ENCODE measurements around the gene DMP1. TPM values are rescaled to one million over a fixed set of nuclear protein-coding genes. Genes with fewer than 3 reads are reported as not detected.

DMP1 gene
- total and polyA plus RNA-seq, 2 of the 8 experiments (the other 6 are each of a cell fraction or from before 2014, with no cell fraction given): 0.05 to 0.17 TPM

DNA sequence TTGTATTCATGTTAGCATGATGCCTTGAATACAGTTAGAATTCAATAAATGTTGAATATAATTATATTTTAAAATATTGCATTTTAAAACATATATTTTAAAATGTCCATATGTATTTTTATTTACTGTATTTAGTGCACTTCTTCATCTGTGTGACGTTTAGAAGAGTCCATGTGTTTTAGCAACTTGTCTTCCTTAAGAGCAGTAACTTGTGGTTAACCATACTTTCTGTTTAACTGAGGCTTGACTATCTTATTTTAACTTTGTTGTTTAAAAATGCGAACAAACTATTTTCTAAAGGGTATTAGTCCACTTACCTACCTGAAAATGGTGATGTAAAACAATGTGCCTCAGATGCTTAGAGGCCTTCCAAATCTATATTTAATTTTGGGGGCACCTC, 858 bp downstream of the DMP1 start:
- no peak overlapping the region for H2AK5ac ChIP-seq (ENCODE audit: low read depth, low read length)

More for the DNA sequence above, 858 bp downstream of the DMP1 start:
- Histone ChIP-seq H3K23ac (ENCODE audit: insufficient read length) (no peak overlapping the region), H3K14ac (ENCODE audit: insufficient read length) (no peak overlapping the region), H2AFZ (ENCODE audit: low read length) (no peak overlapping the region), H3K79me2 (ENCODE audit: control insufficient read depth in 1 of 2, insufficient read depth in 2 of 2, low read length in 2 of 2) (no peaks in the 10 kb centered on the region), H3K27me3 (replicated peaks in 1 of 4; ENCODE audit: control insufficient read depth in 3 of 4, extremely low read depth in 1 of 4, insufficient read depth in 3 of 4, low read length in 3 of 4) (no peaks in the 10 kb centered on the region), H3K4me2 (ENCODE audit: insufficient read depth in 1 of 2, low read depth in 2 of 2, low read length in 2 of 2) (no peak overlapping the region), H3K9me3 (ENCODE audit: insufficient read depth in 2 of 2, low read depth in 1 of 2, low read length in 1 of 2) (no peaks in the 10 kb centered on the region), H3K9ac (replicated peaks in 1 of 4; ENCODE audit: extremely low read depth in 1 of 4, low read depth in 3 of 4, low read length in 3 of 4) (no peak overlapping the region), H3K79me1 (ENCODE audit: low read depth, low read length) (no peaks in the 10 kb centered on the region), H2BK15ac (ENCODE audit: low read length) (no peak overlapping the region), H3K4me3 (ENCODE audit: extremely low read depth in 1 of 4, insufficient read depth in 2 of 4, low read depth in 3 of 4, low read length in 4 of 4) (no peak overlapping the region), H3K23me2 (ENCODE audit: low read depth, low read length) (no peaks in the 10 kb centered on the region; the same call in 1 of the 2 replicates), H2BK20ac (ENCODE audit: low read length) (no peak overlapping the region), H3K56ac (replicated peaks; ENCODE audit: insufficient read length, low read depth, low read length) (no peak overlapping the region), H4K5ac (ENCODE audit: insufficient read length, low read depth, low read length) (no peak overlapping the region), H2BK120ac (replicated peaks; ENCODE audit: low read depth, low read length) (no peak overlapping the region), H2BK5ac (ENCODE audit: low read depth, low read length) (no peak overlapping the region), H3K18ac (ENCODE audit: extremely low read depth, low read length) (no peak overlapping the region), H2BK12ac (ENCODE audit: low read depth, low read length) (no peak overlapping the region), H4K8ac (ENCODE audit: extremely low read depth, insufficient read depth, low read length) (no peak overlapping the region), H3K27ac (ENCODE audit: low read depth, low read length) (no peak overlapping the region), H3K4ac (replicated peaks; ENCODE audit: insufficient read length, low read depth, low read length) (no peak overlapping the region), H3K36me3 (ENCODE audit: control insufficient read depth in 2 of 4, insufficient read depth in 4 of 4, low read length in 3 of 4) (no peaks in the 10 kb centered on the region), H4K91ac (replicated peaks; ENCODE audit: insufficient read length, low read length) (no peak overlapping the region), H3K4me1 (replicated peaks in 1 of 4; ENCODE audit: control insufficient read depth in 3 of 4, insufficient read depth in 4 of 4, low read length in 3 of 4) (peaks cover 0 to 2% (median 0%) of the 10 kb centered on the region in 4 experiments; a peak in 3 of 7 replicates), H4K20me1 (replicated peaks in 1 of 2; ENCODE audit: control insufficient read depth in 1 of 2, insufficient read depth in 2 of 2, low read length in 2 of 2) (no peaks in the 10 kb centered on the region)
- POLR2A ChIA-PET (ENCODE audit: partially characterized antibody): no interaction called here
- CTCF ChIA-PET (ENCODE audit: partially characterized antibody): interaction anchor here (0.5 to 1.0 kb wide), 3 partner anchors 16 to 110 kb away, joined by 3 read pairs; no protein-coding TSS in a partner anchor
- DNase-seq (ENCODE audit: low read depth in 1 of 2, low spot score in 2 of 2) (no peak), FAIRE-seq (no peak)
- TF ChIP-seq ZNF274 (IDR thresholded peaks at IDR 0.05; ENCODE audit: borderline replicate concordance, extremely low read depth, low read length) (no peak), SP2 (IDR thresholded peaks at IDR 0.05; ENCODE audit: low read length) (no peak), POLR2A (IDR thresholded peaks at IDR 0.05; ENCODE audit: control extremely low read depth in 1 of 2, low read depth in 2 of 2, low read length in 2 of 2) (no peak), USF2 (IDR thresholded peaks at IDR 0.05; ENCODE audit: low read length) (no peak), KDM5A (IDR thresholded peaks at IDR 0.05; ENCODE audit: low read length) (no peak), ASH2L (IDR thresholded peaks at IDR 0.05; ENCODE audit: low read length) (no peak), TAF7 (optimal IDR thresholded peaks at IDR 0.05; ENCODE audit: borderline replicate concordance, low read depth, low read length) (no peak), SAP30 (IDR thresholded peaks at IDR 0.05; ENCODE audit: insufficient read depth, insufficient replicate concordance, low read length) (no peak), POU5F1 (IDR thresholded peaks at IDR 0.05; ENCODE audit: low read depth, low read length) (no peak), KDM1A (IDR thresholded peaks at IDR 0.05; ENCODE audit: borderline replicate concordance, low read length) (no peak), HDAC6 (IDR thresholded peaks at IDR 0.05; ENCODE audit: low read depth, low read length) (no peak)
- 92% methylated on average over 2 of the region's 2 CpGs; no CpG with 5 or more reads in 1 of the 2 experiments for WGBS, 2 experiments (ENCODE audit: extremely low coverage in 1 of 2, insufficient coverage in 1 of 2, insufficient read length in 1 of 2, insufficient replicate concordance in 2 of 2, low coverage in 1 of 2, low lambda C conversion rate in 2 of 2, missing lambda C conversion rate in 1 of 2)
